ENCODE results near the gene ZBTB25.

ZBTB25 gene

DNA sequence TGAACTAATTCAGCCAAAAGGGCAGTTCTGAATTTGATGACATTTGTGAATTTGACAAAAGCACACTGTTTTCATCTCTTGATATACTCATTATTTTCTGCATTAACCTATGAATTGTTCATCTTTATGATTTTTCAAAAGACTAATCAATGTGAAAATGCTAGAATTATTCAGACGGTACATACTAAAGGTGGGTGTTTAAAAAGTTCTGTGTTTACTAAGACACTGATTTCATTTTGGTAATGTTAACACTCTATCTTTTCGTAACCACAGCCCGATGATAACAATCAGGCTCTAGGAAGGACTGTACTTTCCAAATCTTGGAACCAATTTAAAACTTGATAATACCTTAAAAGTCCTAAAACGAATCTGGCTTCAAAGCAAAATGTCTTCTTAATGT lies 28.9 kb downstream of the ZBTB25 start:
- DNase-seq = no peak

DNA sequence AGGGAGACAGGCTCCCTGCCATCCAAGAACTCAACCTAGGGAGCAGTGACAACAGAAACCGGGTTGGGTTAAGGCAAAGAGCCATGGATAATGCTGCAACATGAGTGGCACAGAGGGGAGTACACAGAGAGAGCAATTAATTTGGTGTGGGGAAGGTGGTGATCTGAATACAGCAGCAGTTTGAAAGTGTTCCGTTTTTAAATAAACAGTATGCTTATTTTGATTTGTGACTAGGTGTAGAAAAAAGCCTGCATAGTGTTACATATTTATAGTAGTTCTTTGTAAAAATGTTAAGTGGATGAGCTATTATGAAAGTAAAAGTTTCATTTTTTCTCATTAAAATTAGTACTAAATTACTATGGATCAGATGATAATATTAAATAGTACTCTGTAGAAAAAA lies 29.6 kb downstream of the ZBTB25 start:
- no peak for DNase-seq

DNA sequence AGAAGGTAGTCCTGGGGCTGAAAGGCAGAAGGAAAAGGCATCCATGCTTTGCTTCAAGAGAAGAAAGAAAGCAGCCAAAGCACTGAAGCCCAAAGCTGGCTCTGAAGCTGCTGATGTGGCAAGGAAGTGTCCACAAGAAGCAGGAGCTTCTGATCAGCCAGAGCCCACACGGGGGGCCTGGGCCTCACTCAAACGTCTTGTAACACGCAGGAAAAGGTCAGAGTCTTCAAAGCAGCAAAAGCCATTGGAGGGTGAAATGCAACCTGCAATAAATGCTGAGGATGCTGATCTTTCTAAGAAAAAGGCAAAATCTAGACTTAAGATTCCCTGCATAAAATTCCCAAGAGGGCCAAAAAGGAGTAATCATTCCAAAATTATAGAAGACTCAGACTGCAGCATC lies 35.2 kb downstream of the ZBTB25 start:
- no peak for DNase-seq

DNA sequence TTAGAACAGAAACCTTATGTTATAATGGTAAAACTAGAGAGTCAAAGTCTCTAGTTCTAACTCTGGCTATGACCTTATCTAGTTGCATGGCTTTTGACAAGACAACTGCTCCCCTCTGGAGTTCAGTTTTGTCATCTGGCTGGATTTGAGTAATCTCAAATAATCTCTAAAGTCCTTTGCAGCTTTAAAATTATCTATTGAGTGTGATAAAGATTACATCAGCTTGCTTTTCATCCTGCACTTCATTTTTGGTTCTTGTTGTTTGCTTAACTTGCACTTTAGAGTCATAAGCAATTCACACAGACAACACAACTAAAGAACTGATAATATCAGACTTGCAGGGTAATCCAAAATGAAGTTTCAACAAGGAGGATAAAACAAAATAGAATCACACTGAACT lies 36.1 kb downstream of the ZBTB25 start:
- DNase-seq = no peak

DNA sequence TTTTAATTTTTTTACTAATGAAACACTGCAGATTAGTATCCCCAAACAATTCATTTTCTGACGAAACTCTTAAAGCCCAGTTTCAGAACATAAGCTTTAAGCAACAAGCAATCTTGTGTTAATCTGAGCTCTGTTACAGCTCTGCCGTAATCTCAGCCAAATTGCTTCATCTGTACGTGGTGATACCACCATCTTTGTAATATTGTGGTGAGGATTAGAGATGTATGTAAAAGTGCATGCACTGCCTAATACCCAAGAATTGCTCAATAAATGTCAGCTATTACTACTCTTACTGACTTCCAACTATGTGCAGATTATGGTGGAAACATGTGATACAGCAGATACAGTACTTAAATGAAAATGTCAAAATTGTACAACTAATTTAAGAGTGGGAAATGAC lies 36.5 kb downstream of the ZBTB25 start:
- no peak for DNase-seq

DNA sequence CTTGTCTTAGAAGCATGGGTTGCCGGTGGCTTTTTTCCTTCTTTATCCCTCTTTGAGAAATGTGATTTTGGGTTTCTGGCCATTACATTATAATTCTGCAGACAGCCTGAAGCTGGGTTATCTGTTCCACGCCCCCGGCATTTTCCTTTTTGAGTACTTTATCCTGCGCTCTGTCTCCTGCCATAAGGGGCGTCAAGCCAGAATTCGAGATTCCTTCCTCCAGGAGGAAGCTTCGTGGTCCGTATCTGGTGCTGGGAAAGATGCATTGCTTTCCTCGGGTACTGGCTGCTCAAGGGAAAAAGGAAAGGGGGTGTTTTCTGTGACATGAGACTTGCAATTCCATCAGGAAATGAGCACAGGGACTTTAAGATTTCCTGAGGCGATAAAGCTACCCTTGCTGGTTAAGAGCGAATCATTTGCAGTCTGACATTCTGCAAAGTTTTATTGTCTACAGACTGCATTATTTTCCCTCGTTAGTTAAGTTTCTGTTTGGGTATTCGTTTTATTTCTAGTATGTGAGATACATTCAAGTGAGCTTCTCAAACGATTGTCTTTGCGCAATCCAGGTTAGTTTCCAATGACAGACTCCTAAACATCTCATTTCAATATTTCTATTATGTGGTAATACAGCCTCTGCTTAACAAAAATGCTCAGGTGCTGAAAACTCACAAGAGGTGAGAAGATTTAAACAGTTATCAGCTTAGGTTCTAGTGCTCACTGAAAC lies 37.6 kb downstream of the ZBTB25 start:
- DNase-seq = peak; percentile 62

DNA sequence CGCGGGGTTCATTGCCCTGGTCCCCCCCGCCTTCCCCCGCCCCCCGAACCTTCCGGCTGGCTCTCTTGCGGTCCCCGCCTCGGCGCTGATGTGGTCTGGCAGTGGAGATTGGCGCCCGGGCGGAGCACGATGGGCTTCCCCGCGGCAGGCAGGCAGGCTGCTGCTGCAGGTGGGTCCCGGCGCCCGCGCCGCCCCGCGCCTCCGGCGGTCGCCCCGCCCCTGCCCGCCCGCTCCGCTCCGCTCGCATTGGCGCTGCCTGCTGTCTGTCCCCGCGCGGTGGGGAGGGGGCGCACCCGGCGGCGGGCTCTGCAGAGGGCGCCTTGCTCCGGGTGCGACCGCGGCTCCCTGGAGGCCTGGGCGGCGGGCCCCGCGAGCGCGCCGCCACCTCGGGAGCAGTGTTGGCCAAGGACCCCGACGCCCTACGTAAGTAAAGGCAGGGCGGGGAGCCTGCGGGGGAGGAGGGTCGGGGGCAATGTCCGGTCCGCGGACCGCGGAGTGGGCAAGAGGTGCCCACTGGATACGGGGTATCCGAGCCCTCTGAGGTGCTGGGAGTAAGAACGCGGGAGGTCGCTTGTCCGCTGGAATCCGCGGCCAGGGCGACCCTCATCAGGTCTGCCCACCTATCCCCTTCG lies 38.3 kb downstream of the ZBTB25 start, which contains the start of gene AKAP5:
AKAP5 (plus strand) TSS at position 309 of the 632 bp plus-strand sequence. CDS start 2,896 bp downstream, outside the sequence.
- peak; percentile 31 for DNase-seq

DNA sequence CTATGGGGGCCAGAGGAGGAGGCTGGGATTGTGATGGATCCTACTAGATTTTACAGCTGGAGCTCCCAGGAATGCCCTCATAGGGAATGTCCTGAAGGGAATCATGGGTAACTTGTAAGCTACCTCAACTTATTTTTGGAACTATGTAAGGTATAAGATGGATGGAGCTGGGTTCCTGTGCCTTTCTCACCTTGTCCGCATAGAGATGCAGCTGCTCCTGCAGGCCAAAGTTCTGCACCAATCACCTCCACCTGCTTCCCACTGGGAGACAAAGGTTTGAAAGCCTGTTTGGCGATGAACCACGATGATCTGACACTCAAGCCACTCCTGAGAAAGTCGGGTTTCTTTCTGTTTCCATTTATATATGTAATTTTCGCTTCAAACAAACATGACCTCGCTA lies 39.0 kb downstream of the ZBTB25 start:
- DNase-seq = no peak

DNA sequence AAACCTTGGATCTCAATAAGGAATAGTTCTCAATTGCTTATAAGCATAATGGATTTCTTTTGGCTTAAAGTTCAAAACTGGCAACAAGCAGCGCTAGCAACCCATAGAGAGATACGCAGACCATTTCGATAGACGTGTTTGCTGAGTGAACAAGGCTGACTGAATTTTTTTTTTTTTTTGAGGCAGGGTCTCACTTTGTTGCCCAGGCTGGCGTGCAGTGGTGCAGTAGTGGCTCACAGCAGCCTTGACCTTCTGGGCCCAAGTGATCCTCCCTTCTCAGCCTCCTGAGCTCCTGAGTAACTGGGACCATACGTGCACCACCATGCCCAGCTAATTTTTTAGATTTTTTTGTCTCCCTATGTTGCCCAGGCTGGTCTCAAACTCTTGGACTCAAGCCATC lies 39.8 kb downstream of the ZBTB25 start:
- no peak for DNase-seq

DNA sequence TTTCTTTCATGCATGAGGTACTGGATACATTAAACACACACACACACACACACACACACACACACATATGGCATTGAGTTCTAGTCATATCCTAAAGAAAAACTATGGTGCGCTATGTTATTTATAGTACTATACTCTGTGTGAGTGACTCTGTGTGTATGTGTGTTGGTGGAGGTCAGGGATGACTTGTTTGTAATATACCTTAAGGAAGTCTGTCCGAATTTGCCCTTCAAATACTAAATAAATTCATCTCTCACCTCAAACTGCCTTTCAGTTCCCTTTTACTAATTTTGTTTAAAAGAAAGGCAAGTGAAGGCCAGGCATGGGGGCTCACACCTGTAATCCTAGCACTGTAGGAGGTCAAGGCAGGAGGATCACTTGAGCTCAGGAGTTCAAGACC lies 40.4 kb downstream of the ZBTB25 start:
- DNase-seq = no peak

DNA sequence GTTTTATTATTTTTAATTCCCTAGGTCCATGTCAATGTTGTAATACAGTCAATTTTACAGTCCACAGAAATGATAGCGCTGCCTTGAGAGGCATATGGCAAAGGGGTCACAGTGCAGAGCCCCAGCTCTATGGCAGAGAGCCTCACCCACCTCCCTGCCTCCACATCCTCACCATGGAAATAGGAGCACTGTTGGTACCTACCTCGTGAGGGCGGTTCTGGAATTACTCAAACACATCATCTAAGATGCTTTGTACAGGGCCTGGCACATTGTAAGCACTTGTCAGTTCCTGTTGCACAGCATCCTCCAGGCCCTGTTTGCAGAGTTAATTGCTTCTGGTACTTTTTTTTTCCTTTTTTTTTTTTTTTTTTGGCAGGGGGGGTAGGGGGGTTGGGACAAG lies 42.4 kb downstream of the ZBTB25 start:
- DNase-seq = no peak

DNA sequence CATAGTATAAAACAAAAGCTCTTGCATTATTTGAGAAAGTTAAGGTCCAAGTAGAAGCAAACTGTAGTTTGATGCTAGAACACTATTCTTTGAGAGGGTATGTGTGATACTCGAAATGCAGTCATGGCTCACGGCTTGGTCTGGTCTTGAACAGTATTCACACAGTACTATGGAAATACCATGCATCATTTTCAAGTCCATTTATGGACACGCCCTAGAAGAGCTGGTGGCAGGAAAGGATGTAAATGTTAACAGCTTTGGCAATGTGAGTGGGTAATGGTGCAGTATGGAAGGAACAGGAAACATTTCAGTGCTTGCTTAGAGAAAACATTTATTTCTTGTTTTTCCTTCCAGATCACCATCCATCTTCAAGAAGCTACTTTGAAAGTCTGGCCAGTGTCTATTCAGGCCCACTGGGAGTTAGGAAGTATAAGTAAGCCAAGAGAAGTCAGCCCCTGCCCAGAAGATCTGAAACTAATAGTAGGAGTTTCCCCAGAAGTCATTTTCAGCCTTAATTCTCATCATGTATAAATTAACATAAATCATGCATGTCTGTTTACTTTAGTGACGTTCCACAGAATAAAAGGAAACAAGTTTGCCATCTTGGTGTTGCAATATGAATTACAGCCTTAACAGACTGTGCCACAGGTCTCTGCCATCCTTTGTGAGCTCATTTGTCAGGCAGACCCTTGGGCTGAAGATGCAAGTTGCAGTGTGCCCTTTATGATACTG lies 44.1 kb downstream of the ZBTB25 start:
- DNase-seq = no peak

DNA sequence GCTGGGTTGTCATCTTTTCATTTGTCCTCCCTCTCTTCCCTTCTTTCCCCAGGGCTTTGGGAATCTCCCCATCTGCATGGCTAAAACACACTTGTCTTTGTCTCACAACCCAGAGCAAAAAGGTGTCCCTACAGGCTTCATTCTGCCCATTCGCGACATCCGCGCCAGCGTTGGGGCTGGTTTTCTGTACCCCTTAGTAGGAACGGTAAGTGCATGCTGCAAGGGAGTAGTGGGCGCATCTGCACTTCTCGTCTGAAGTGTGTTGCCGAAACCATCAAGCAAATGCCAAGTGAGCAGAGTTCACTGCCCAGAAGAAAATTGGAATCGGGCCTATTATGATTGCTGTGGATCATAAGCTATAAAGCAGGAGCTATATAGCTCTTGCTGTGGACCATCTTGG lies 49.0 kb downstream of the ZBTB25 start:
- no peak for DNase-seq

DNA sequence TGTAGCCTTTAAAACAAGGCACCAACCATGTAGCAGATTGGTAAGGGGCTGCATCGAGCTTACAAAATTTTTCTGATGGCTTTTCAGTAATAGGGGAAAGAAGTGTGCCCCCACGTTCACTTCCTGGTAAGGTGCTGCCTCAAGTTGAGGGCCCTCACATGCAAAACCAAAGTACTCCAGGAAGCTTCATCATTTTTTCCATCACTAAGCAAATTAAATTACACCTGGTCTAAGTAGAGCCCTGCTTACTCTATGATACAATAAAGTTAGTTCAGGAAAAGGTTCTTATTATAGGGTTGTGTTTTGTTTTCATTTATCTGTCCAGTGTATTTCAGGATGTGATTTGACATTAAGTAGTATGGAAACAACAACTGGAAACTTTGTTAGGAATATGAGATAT lies 53.4 kb downstream of the ZBTB25 start:
- no peak for DNase-seq

DNA sequence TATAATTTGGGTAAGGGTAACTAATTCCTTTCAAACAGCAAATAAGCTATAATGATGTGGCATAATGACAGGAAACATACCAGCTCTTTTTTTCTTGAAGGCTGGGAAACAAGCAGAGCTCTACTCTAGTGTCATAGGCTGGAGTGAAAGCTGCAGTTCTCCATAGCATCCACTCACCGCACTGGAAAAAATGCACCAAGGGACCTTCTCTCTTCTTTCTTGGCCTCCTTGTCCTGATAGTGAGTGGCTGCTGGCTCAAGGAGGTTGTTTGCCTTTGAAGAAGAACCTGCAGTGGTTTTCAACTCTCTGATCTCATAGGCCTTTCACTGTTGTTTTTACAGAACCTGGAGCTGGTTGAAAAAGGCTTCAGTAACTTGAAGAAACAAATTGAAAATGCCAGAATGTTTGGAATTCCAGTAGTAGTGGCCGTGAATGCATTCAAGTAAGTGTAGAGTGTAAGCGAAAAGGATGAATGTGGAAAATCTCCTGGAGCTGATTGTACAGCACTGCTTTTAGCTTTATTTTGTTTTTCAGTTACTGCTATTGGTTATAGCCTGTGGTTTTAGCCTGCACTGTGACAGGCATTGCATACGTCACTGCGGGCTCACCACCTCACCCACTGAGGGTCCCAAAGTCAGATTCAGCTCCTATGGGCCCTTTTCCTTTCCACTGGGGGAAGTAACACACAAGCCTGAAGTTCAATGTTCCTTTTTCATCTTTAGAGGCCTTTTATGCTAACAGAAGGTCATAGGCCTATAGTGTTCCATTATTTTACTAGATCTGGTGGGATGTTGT lies 55.6 kb downstream of the ZBTB25 start:
- no peak for DNase-seq

DNA sequence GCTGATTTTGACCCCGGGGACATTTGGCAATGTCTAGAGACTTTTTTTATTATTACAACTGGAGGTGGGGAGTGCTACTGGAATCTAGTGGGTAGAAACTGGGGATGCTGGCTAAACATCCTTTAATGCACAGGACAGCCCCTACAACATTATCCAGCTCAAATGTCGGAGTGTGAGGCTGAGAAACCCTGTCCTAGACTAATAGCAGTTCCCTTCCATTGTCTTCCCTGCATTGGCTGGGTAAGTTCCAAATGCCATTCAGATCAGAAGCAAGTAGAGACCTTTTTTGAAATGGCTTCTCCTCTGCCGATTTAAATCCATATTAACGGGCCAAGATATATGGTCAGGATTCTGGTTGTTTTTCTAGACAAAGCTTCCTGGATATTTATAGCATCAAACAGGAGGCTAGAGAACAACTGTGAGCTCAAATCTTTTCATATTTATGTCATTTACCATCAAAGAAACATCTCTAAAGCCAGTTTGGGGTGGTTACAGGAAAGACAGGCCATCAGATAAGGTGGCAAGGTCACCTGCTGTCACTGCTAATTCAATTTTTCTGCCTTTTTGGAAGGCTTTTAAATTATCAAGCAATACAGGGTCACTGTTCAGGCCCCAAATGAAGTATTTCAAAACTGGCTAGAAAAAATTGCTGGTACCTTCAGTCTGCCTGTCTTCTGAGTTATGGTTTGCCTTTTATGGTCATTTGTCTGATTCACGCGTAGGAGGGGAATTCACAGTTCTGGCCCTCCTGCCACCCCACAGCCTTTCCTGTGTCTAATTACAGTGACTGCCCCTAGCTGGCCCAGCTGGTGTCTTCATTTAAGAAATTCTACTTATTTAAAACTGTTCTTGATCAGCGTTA lies 58.4 kb downstream of the ZBTB25 start:
- peak; percentile 83 for DNase-seq

DNA sequence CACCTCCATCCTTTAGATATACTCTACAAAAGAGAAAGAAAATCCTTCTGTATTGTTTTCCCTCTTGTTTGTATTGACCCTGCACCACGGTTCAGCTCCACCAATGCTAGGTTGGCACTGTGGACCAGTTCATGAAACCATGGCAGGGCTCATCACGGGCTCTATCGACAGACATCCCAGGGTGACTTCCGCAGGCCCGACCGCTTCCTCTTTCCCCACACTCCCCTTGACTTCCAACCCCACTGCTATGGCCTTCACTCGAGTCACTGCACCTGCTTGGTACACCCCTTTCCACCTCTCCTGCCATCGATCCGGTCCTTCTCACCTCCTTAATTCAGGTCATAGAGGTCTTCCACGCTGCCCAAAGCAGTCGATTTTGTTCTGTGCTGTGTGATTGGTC lies 59.5 kb downstream of the ZBTB25 start:
- DNase-seq = no peak

DNA sequence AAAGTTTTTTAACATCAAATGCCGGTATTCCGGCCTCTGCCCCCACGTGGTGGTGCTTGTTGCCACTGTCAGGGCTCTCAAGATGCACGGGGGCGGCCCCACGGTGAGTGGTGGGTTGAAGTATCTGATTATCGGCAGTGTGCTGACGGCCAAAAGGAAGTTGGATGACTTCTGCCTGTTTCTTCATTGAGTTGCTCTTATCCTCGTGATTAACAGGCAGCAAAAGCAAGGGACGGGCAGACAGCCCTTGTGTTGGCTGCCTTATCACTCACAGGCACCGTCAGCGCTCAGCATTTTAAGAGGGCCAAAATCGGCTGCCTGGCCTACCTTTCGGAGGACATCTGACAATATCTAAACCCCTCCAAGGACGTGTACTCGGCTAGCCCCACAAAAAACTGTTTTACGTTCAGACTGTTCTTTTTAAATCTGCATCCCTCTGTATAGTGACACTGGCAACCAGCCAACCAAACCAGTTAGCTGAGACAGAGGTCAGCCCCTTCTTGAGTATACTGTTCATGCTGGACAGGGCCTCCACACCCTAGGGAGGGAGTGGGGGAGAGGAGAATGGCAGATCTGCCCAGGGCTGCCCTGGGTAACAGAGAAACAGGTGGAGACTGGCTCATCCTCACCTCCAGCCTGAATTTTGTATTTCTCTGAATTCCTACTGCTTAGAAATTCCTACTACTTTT lies 61.2 kb downstream of the ZBTB25 start:
- DNase-seq = no peak

DNA sequence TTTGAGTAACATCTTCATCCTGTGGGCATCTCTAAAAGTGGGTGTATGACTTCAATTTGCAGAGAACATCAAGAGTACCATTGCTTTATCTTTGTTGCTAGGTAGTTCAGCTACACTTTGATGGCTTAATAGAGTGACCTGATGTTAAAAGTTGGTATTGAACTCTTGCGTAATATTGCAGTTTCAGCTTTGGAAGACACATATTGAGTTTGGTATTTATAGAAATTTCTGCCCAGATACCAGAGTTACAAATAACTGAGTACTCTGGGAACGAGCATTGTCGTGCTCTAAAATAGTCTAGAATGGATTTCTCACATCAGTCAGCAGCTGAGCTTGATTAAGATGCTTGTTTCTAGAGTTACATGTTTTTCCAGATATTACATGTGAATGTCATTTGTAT lies 63.1 kb downstream of the ZBTB25 start:
- peak; percentile 32 for DNase-seq

DNA sequence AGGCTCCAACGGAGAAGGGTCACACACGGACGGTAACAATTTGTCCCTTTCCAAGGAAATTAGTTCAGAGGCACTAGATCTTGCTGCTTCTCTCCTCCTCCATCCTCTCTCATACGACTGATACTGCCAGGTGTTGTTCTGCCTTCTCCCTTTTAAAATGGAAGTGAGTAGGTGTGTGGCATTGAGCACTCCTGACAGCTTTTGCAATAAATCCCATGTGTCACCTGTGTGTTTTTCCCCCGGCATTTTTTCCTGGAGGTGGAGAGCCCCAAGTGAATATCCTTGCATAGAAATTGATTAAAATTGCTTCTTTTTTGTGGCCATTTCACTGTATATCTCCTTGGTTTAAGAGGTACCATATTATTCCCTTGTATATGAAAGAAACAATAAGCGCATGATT lies 64.5 kb downstream of the ZBTB25 start:
- DNase-seq = no peak

DNA sequence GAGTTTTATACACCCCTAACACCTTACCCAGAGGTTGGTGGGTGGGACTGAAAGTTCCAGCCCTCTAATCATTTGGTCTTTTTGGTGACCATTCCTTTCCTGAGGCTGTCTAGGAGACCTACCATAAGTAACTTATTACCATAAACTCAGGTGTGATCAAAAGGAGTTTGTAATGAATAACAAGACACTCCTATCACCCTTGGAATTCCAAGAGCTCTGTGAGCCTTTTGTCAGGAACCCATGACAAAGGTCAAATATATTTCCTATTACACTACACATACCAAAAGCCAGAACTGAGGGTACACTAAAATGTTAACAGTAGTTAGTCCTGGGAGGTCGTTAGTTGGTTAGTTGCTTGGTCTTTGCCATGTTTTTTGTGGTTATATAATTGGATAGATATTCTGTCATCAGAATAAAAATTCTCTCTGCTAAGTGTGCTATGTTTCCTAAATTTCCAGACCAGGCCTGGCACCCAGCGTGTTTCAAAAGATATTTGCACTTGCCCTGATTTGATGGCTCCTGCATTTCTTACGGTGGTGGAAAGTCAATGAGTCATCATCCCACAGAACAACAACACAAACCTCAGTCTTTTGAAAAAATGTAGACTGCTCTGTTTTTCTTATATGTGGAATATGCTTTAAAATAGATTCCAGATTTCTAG lies 65.3 kb downstream of the ZBTB25 start:
- DNase-seq = peak; percentile 96

Measured in fibroblast of skin of right quadriceps (primary cell).